ENCODE data around the gene HRH4.

Gene HRH4

DNA sequence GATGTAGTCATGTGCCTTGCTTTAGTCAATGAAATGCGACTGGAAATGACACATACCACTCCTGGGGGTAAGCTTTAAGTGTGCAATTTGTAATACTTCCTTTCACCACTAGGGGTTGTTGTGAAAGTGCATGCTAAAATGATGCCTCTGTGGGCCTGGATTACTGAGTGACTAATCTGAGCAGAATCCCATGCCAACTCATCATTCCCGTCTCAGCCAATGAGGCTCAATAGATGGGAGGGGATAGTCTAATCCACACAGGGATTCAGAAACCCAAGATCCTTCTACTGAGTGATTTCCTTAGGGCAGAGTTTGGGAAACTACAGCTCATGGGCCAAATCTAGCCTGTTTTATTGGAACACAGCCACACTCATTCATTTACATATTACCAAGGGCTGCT, 54.0 kb downstream of the HRH4 start:
- no peak for DNase-seq

DNA sequence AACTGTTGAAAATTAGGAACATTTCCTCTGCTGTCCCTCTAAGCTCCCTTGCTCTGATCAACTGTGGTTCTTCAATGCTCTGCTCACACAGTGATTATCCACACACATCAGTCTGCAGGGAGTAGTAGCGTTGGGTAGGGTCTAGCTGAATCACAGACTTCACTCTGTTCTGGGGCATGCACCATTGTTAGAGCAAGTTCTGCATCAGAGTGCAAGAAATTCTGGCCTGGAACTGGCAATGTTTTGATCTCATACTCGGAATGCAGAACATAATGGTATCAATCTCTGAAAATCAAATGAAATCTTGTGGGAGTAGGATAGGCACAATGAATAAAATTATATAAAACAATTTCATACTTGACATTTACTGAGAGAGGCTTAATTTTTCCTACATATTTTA, 55.3 kb downstream of the HRH4 start:
- no peak for DNase-seq

DNA sequence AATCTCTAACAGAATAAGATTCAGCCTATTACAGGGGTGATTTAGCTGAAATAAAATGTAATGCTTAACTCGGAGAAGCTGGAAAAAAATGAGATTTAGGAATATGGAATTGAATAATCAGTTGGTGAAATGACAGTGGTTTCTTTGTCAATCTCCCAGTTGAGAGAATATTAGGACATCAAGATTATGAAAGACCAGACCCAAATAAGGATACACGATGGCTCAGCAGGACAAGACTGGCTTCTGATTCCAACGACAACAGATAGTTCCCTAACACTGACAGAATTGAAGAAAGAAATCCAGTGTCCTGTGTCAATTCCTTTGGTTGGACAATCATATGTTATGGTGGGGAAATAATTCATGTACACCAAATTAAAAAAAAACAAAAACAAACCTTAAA, 55.8 kb downstream of the HRH4 start:
- DNase-seq, result no peak

DNA sequence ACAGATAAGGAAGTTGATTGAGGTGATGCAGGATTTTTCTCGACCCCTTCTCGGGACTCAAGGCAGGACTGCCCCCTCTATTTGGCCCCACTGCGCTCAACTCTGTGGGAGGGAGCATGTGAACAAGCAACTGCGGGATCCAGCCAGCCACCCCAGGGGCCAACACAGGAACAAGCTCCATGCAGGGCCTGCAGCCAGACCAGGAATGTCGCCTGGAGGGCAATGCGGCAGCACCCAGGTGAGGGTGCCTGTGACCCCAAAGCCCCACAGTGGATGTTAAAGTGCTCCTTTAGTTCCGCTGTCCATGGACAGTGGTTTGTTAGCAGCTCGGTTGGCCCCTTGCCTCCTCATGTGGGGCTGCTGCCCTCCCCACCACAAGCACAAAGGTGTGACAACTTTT, 57.1 kb downstream of the HRH4 start:
- DNase-seq, result no peak

DNA sequence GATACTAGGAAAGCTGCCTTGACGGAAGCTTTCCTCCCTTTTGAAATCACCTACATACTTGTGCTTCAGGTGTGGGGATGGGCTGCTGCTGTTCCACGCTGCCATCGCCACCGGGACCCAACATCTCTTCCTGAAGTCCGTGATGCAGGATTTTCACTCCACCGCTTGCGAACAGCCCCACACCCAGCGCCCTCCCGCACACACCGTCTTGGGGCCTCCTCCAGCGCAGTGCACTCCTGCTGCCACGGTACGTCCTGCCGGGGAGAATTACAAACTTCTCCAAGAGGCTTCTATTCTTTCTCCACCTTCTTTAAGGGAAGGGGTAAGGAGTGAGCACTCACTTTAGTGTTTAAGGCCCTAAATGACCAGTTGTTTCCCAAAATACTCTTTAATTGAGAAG, 58.2 kb downstream of the HRH4 start:
- DNase-seq, result no peak
